SKM-1 treated with dmso at 0.1 percent for 144 hours (cell line): ENCODE measurements around the gene PBX3.

ENCODE experiments used
- DNase-seq: peaks from one replicate; lab custom pipeline; 2025; ENCODE audit not compliant: unreplicated experiment; lab: John Stamatoyannopoulos, UW

PBX3 gene

GRCh38 chr9:125747053-125747764, at the start of gene PBX3:
TSS of gene PBX3 (plus strand) at chr9:125747373.
- DNase-seq, result no peak

- DNase-seq, result no peak
Observed at GRCh38 chr9:125699870-125700269, 47.3 kb upstream of the PBX3 start.

- DNase-seq, result no peak
Observed at GRCh38 chr9:125700791-125701190, 46.4 kb upstream of the PBX3 start.

- DNase-seq, result no peak
Observed at GRCh38 chr9:125701351-125701750, 45.8 kb upstream of the PBX3 start.

- DNase-seq, result no peak
Observed at GRCh38 chr9:125703662-125704061, 43.5 kb upstream of the PBX3 start.

- no peak for DNase-seq
Observed at GRCh38 chr9:125705893-125706292, 41.3 kb upstream of the PBX3 start.

- DNase-seq, result peak; percentile 94
Observed at GRCh38 chr9:125706651-125707471, 40.3 kb upstream of the PBX3 start, which contains the start of gene MAPKAP1. TSS of gene MAPKAP1 (minus strand) at chr9:125707208. CDS start at chr9:125672574, 34,634 bp downstream.

- no peak for DNase-seq
Observed at GRCh38 chr9:125707472-125707804, 39.7 kb upstream of the PBX3 start.

GRCh38 chr9:125726456-125727132, 20.6 kb upstream of the PBX3 start:
- DNase-seq, result no peak

- DNase-seq, result no peak
Observed at GRCh38 chr9:125730168-125730567, 17.0 kb upstream of the PBX3 start.

- no peak for DNase-seq
Observed at GRCh38 chr9:125732562-125732961, 14.6 kb upstream of the PBX3 start.

- DNase-seq, result no peak
Observed at GRCh38 chr9:125739436-125739835, 7.7 kb upstream of the PBX3 start.

- DNase-seq, result no peak
Observed at GRCh38 chr9:125742657-125743056, 4.5 kb upstream of the PBX3 start.

- DNase-seq, result no peak
Observed at GRCh38 chr9:125743682-125744428, 3.3 kb upstream of the PBX3 start.

GRCh38 chr9:125744616-125745015, 2.6 kb upstream of the PBX3 start:
- DNase-seq, result no peak

GRCh38 chr9:125745018-125745417, 2.2 kb upstream of the PBX3 start:
- no peak for DNase-seq

- no peak for DNase-seq
Observed at GRCh38 chr9:125745682-125746016, 1.5 kb upstream of the PBX3 start.

GRCh38 chr9:125746017-125746773, 978 bp upstream of the PBX3 start:
- peak; percentile 95 for DNase-seq

- DNase-seq, result no peak
Observed at GRCh38 chr9:125746774-125747052, 460 bp upstream of the PBX3 start.

- DNase-seq, result no peak
Observed at GRCh38 chr9:125747765-125748445, 732 bp downstream of the PBX3 start.
